Testis (tissue), 2 donors: Measurements from ENCODE around the gene SLC16A8.

ENCODE experiments used
- POLR2A ChIP-seq: fragments of 450-650 bp; IDR thresholded peaks from one replicate; pipeline ENCODE4 v1.6.1; 2017; ENCODE audit warnings: antibody characterized with exemption, mild to moderate bottlenecking, moderate library complexity
- TF ChIP-seq, protein P1 (sequence below), 3 experiments: fragments of 450-650 bp in 2 of 3; fragments of 200-600 bp in 1 of 3; sonication (generic) in 1 of 3; IDR thresholded peaks; one replicate each; pipeline ENCODE4 v1.5.1; 2016 to 2019; ENCODE audit warnings: antibody characterized with exemption in 3 of 3, mild to moderate bottlenecking in 2 of 3, moderate library complexity in 1 of 3

DNA sequence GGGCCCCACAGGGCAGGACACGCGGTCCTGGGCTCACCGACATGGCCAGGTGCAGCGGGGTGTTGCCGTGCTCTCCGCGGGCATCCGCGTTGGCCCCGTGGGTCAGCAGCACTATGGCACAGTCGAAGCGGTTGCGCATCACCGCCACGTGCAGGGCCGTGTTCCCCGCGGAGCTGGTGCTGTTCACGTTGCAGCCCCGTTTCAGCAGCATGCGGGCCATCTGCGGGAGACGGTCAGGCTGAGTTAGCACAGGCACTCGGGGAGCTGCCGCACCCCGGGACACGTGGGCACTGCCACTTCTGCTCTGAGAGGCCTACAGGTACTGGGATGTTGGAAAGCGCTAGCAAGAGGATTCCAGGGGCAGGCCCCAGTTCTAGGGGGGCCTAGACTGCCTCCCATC lies 48.8 kb upstream of the SLC16A8 start:
- TF ChIP-seq, protein P1, sequence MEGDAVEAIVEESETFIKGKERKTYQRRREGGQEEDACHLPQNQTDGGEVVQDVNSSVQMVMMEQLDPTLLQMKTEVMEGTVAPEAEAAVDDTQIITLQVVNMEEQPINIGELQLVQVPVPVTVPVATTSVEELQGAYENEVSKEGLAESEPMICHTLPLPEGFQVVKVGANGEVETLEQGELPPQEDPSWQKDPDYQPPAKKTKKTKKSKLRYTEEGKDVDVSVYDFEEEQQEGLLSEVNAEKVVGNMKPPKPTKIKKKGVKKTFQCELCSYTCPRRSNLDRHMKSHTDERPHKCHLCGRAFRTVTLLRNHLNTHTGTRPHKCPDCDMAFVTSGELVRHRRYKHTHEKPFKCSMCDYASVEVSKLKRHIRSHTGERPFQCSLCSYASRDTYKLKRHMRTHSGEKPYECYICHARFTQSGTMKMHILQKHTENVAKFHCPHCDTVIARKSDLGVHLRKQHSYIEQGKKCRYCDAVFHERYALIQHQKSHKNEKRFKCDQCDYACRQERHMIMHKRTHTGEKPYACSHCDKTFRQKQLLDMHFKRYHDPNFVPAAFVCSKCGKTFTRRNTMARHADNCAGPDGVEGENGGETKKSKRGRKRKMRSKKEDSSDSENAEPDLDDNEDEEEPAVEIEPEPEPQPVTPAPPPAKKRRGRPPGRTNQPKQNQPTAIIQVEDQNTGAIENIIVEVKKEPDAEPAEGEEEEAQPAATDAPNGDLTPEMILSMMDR (IDR thresholded peaks at IDR 0.05): no peak
- TF ChIP-seq POLR2A: no peak
